Loucy (cell line): ENCODE data around the gene AP3S1.

Experiments
- H2AFZ ChIP-seq: fragments of 200-600 bp; sonication (generic); 2 replicates; pipeline ENCODE4 v1.6.0; 2016; ENCODE audit warnings: antibody characterized with exemption, mild to moderate bottlenecking, low read length, moderate library complexity
- H3F3A ChIP-seq: fragments of 200-600 bp; 2 replicates; pipeline ENCODE4 v1.6.0; 2016; ENCODE audit warnings: antibody characterized with exemption, low read depth, mild to moderate bottlenecking
- H3K27me3 ChIP-seq: fragments of 200-600 bp; sonication (generic); 2 replicates; pipeline ENCODE4 v1.6.1; 2014; ENCODE audit warnings: low read length, mild to moderate bottlenecking; ENCODE audit not compliant: insufficient read depth, poor library complexity, severe bottlenecking
- H3K36me3 ChIP-seq: fragments of 200-600 bp; sonication (generic); 2 replicates; pipeline ENCODE4 v1.6.1; 2016; ENCODE audit warnings: low read length; ENCODE audit not compliant: insufficient read depth
- H3K4me1 ChIP-seq: fragments of 200-600 bp; sonication (generic); 2 replicates; pipeline ENCODE4 v1.5.1; 2014; ENCODE audit warnings: low read length, mild to moderate bottlenecking; ENCODE audit not compliant: insufficient read depth, poor library complexity, severe bottlenecking
- H3K4me2 ChIP-seq: fragments of 200-600 bp; sonication (generic); 2 replicates; pipeline ENCODE4 v1.6.0; 2014; ENCODE audit warnings: antibody characterized with exemption, low read length, low read depth, mild to moderate bottlenecking; ENCODE audit not compliant: poor library complexity, severe bottlenecking
- H3K4me3 ChIP-seq: fragments of 200-600 bp; sonication (generic); 2 replicates; pipeline ENCODE4 v1.5.1; 2014; ENCODE audit warnings: low read length, mild to moderate bottlenecking, mixed read lengths; ENCODE audit not compliant: poor library complexity, severe bottlenecking
- H3K79me2 ChIP-seq: fragments of 200-600 bp; sonication (generic); 2 replicates; pipeline ENCODE4 v1.6.1; 2014; ENCODE audit warnings: low read length; ENCODE audit not compliant: insufficient read depth
- H3K9ac ChIP-seq: fragments of 200-600 bp; sonication (generic); 2 replicates; pipeline ENCODE4 v1.6.0; 2014; ENCODE audit warnings: mild to moderate bottlenecking, low read depth, low read length, moderate library complexity; ENCODE audit not compliant: poor library complexity, severe bottlenecking
- H3K9me2 ChIP-seq: fragments of 200-600 bp; sonication (generic); replicated peaks from 2 replicates; pipeline ENCODE4 v1.6.1; 2016; ENCODE audit warnings: low read depth, low read length, mixed read lengths
- H3K9me3 ChIP-seq: fragments of 200-600 bp; sonication (generic); 2 replicates; pipeline ENCODE4 v1.6.1; 2014; ENCODE audit warnings: mild to moderate bottlenecking, antibody characterized with exemption, low read length, low read depth; ENCODE audit not compliant: insufficient read depth
- H4K20me1 ChIP-seq: fragments of 200-600 bp; sonication (generic); 2 replicates; pipeline ENCODE4 v1.6.0; 2014; ENCODE audit warnings: antibody characterized with exemption, low read length, mild to moderate bottlenecking; ENCODE audit not compliant: insufficient read depth, poor library complexity, severe bottlenecking
- EZH2phosphoT487 ChIP-seq: fragments of 200-600 bp; IDR thresholded peaks from 2 replicates; pipeline ENCODE4 v1.6.1; 2018; ENCODE audit warnings: antibody characterized with exemption, mild to moderate bottlenecking, moderate library complexity, borderline replicate concordance
- TF ChIP-seq, protein P1 (sequence below): fragments of 200-600 bp; sonication (generic); conservative IDR thresholded peaks from 2 replicates; pipeline ENCODE4 v1.5.1; 2014; ENCODE audit warnings: mild to moderate bottlenecking, antibody characterized with exemption, low read length

AP3S1 gene

DNA sequence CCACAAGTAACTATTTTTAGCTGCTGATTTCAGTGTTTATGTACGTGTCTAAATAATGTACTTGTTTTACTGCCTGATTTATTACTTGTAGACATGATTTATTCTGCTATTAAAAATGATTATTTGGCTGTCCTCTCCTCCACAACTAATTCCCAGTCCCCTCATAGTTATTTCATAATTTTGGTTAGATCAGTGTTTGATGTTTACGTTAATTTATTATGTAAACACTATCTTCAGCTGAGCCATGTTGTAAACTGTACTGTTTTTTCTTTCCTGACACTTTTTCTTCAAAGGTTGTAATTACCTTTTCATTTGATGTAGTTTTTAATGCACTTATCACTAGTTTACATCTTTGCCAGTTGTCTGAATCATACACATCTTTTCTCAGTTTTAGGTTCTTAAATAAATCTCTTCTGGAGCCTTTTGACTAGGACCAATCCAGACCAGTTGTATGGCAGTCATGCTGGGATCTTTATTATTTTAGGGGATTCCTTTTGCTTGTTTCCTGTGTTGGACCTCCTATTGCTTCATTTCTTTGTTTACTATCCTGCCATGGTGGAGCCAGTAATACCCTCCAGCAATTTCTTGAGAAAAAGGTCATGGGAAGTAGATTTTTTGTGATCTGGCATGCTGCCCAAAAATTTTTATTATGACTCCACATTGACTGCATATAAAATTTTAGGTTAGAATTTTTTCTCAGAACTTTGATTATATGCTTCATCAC lies 16.1 kb downstream of the AP3S1 start:
- no peak overlapping the region for H3K4me3 ChIP-seq
- peaks cover 63% of the 10 kb centered on the region for H3K79me2 ChIP-seq
- H3K4me2 ChIP-seq = no peak overlapping the region
- H3K4me1 ChIP-seq = peaks cover 6% of the 10 kb centered on the region
- H4K20me1 ChIP-seq = no peaks in the 10 kb centered on the region
- no peak overlapping the region for H2AFZ ChIP-seq
- H3K9ac ChIP-seq = no peak overlapping the region
- H3K9me3 ChIP-seq = no peaks in the 10 kb centered on the region
- H3K27me3 ChIP-seq = no peaks in the 10 kb centered on the region
- TF ChIP-seq EZH2phosphoT487 = no peak
- TF ChIP-seq, protein P1, sequence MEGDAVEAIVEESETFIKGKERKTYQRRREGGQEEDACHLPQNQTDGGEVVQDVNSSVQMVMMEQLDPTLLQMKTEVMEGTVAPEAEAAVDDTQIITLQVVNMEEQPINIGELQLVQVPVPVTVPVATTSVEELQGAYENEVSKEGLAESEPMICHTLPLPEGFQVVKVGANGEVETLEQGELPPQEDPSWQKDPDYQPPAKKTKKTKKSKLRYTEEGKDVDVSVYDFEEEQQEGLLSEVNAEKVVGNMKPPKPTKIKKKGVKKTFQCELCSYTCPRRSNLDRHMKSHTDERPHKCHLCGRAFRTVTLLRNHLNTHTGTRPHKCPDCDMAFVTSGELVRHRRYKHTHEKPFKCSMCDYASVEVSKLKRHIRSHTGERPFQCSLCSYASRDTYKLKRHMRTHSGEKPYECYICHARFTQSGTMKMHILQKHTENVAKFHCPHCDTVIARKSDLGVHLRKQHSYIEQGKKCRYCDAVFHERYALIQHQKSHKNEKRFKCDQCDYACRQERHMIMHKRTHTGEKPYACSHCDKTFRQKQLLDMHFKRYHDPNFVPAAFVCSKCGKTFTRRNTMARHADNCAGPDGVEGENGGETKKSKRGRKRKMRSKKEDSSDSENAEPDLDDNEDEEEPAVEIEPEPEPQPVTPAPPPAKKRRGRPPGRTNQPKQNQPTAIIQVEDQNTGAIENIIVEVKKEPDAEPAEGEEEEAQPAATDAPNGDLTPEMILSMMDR = no peak
- H3F3A ChIP-seq = no peaks in the 10 kb centered on the region
- no peaks in the 10 kb centered on the region for H3K36me3 ChIP-seq
- H3K9me2 ChIP-seq = no peaks in the 10 kb centered on the region

DNA sequence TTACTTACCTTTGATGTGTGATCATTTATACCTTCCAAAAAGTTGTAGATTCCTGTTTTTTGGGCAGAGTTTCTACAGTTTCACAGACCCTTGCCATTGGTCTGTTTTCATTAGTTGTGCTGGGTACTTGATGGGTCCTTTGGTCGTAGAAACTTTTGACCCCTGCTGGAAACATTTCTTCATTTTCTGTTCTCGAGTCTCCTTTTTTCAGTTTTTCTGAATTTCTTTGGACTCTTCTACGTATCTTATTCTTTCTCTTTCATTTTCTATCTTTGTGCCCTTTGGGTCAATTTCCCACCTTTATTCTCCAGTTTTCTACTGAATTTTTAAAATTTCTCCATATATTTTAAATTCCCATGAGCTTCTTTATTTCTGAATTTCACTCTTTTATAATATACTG lies 16.7 kb downstream of the AP3S1 start:
- Histone ChIP-seq H3K9me2 (no peaks in the 10 kb centered on the region), H3K9ac (no peak overlapping the region), H2AFZ (no peak overlapping the region), H4K20me1 (no peaks in the 10 kb centered on the region), H3K27me3 (no peaks in the 10 kb centered on the region), H3K4me2 (no peak overlapping the region), H3K79me2 (peaks cover 60% of the 10 kb centered on the region), H3K36me3 (no peaks in the 10 kb centered on the region), H3K4me3 (no peak overlapping the region), H3F3A (no peaks in the 10 kb centered on the region), H3K9me3 (no peaks in the 10 kb centered on the region), H3K4me1 (peaks cover 6% of the 10 kb centered on the region)
- no peak for TF ChIP-seq EZH2phosphoT487
- TF ChIP-seq, protein P1 = no peak

DNA sequence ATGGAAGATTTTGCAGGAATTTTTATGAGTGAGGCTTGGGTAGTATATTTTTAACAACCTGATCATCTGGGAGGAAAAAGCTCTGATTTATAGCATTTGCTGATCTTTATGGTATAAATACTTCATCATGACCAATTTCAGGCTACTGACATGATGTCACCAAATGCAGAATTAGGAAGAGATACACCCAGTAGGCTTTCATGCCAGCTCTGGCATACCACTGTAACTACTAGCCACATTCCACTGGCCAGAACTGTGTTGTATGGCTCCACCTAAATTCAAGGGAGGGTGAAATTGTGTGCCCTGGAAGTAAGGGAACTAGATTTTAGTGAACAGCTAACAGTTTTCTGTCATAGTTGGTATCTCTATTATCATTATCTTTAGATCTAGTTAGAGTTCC lies 17.6 kb downstream of the AP3S1 start:
- H3K4me2 ChIP-seq = no peak overlapping the region
- H3K36me3 ChIP-seq = no peaks in the 10 kb centered on the region
- no peak overlapping the region for H3K4me3 ChIP-seq
- H3K27me3 ChIP-seq = no peaks in the 10 kb centered on the region
- peaks cover 6% of the 10 kb centered on the region for H3K4me1 ChIP-seq
- H3F3A ChIP-seq = no peaks in the 10 kb centered on the region
- H3K9me2 ChIP-seq = no peaks in the 10 kb centered on the region
- H3K9me3 ChIP-seq = no peaks in the 10 kb centered on the region
- H3K9ac ChIP-seq = no peak overlapping the region
- peaks cover 56% of the 10 kb centered on the region for H3K79me2 ChIP-seq
- no peak for TF ChIP-seq EZH2phosphoT487
- TF ChIP-seq, protein P1 = no peak
- no peak overlapping the region for H2AFZ ChIP-seq
- H4K20me1 ChIP-seq = no peaks in the 10 kb centered on the region
